GM18873 (cell line): ENCODE measurements around the gene PPP1R9B.

Source experiments
- ATAC-seq: cut with Tn5 transposase; IDR thresholded peaks from one replicate; pipeline ENCODE4 v1.9.1; 2021; ENCODE audit warnings: mild to moderate bottlenecking, moderate library complexity, moderate number of reproducible peaks; ENCODE audit not compliant: unreplicated experiment, low FRiP score

Gene PPP1R9B

GRCh38 chr17:50146230-50146926 lies 4.1 kb downstream of the PPP1R9B start:
- ATAC-seq: no peak

GRCh38 chr17:50145532-50146229 lies 4.8 kb downstream of the PPP1R9B start:
- no peak for ATAC-seq

DNA sequence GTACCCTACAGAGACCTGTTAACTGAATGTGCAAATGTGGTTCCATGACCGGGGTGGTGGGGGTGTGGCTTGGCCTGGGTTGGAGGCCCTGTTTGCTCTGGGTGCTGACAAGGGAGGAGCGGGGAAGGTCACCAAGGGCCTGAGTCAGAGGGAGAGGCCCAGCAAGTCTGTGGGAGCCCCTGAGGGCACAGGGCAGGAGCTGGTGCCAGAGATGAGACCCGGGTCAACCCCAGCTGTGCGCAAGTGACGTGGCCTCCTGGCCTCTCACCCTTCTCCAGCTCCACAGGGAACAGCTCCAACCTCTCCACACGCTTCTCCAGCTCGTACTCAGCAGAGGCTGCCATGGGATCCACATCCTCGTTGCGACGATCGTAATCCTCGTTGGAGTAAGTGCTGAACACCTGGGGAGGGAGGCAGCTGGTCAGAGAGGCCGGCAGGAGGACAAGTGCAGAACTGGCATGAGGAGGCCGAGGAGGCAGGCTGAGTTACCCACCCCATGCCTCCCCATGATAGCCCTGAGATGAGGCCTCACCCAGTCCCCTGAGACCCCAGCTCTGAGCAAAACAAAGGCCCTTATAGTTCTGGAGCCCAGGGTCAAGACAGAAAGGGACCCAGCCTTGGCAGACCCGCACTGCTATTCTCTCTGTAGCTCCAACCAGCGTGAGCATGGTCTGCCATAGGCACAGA lies 5.5 kb downstream of the PPP1R9B start:
- no peak for ATAC-seq

GRCh38 chr17:50144355-50144754 lies 6.1 kb downstream of the PPP1R9B start:
- no peak for ATAC-seq

GRCh38 chr17:50143461-50144176 lies 6.9 kb downstream of the PPP1R9B start:
- no peak for ATAC-seq

DNA sequence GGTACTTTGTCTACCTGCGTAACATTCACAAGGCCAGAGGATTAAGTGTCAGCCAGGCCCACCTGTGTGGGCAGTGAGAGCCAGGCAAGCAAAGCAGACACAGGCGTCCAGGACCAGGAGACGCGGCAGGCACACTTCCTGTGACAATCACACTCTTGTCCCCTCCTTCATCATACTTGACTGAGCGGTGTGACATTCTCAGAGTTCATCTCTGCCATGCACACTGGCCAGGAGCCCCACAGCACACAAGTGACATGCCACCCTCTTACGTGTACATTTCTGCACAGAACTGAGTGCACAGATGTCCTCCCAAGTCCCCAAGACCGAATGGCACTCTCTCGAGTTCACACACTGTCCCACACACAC lies 8.7 kb downstream of the PPP1R9B start:
- no peak for ATAC-seq

DNA sequence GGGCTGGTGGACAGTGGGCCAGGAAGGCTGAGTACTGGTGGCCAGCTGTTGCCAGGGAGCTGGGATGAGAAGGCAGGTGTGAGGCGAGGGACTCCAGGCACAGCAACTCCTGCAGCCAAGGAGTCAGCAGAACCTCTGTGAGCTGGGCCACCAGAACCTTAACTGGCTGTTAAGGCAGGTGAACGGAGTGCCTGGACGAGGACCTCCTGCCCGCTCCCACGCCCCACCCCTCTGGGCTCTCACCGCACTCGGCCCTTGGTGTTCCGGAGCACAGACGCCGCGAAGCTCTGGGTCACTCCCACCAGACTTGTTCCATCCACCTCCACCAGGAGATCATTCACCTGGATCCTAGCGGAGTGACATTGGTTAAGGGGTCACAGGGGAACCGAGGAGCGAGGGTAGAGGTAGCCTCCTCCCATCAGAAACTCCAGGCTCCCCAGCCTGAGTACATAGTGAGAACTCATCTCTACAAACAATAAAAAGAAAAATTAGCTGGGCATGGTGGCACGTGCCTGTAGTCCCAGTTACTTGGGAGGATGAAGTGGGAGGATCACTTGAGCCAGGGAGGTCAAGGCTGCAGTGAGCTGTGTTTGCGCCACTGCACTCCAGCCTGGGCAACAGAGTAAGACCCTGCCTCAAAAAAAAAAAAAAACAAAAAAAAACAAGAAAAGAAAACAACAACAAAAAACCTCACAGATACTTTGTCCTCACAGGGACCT lies 9.3 kb downstream of the PPP1R9B start:
- ATAC-seq: no peak

GRCh38 chr17:50139950-50140885 lies 10.3 kb downstream of the PPP1R9B start:
- peak; percentile 48 for ATAC-seq

- ATAC-seq: no peak
Measured at GRCh38 chr17:50139185-50139783, 11.2 kb downstream of the PPP1R9B start.

GRCh38 chr17:50137042-50137441 lies 13.4 kb downstream of the PPP1R9B start:
- ATAC-seq: no peak

GRCh38 chr17:50136096-50136687 lies 14.3 kb downstream of the PPP1R9B start:
- no peak for ATAC-seq

DNA sequence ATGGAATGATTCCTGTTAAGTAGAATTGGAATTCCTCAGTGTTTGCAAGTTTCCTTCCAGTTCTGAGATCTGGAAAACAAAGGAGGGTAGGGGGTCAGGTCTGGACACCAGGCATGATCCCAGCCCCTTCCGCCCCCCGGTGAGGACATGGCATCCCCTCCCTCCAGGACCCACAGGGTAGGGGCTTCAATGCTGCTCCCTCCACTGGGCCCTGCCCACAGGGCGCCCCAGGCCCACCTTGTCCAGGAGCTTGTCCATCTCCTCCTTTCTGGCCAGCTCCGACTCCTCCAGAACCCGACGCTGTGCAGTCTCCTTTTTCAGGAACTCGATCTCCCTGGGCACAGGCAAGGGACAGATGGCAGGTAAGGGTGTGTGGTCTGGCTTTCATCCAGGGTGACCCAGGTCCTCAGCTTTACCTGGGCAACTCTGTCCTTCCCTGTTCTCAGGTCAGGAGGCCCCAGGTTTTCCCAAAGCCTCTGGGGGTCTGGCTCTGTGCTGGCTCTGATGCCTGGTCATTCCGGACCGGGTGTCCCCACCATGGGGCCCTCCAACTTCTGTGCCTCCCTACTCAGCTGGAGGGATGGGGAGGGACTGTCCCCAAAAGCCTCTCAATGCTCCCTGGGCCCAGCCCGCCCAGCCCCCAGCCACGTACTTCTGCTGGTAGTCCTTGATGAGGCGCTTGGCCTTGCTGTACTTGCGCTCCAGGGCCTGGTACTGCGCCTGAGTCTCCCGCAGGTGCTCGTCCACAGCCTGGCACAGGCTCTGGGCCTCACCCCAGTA lies 15.0 kb downstream of the PPP1R9B start:
- no peak for ATAC-seq

DNA sequence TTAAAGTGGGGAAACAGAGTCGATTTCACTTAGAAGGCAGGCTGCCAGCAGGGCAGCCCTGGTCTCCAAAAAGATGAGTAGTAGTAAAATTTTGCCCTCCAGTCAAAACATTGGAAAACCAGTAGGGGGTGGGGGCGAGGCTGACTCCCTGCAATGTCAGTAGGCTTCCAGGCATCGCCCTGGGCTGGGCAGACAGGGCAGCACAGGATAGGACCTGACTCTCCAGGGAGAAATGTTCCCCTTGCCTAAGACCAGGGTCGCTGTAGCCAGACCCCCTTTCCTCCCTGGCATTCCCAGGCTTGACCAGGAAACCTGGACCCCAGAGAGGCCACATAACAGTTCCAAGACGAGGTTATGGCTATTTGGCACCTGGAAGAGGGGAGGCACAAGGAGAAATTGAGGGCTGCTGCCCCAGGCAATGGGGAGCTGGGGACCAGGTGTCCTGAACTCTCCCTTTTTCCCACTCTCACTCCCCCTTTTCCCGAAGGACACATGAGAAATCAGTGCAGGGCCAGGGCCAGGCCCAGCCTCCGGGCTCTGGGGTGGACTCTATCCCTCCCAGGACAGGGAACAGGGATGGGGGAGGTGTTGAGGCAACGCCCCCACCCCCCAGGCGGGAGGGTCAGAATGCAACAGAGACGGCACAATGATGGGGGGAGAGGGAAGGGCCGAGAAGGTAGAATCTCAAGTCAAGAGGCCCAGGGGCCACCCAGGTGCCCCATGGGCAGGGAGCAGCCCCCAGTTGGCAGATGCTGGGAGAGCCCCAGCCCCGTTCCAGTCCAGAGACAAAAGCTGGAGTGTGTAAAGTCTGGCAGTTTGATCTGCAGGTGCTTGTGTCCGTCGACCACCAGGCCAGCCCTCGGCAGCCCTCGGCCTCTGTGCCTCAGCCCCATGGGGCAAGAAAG lies 16.0 kb downstream of the PPP1R9B start:
- no peak for ATAC-seq

DNA sequence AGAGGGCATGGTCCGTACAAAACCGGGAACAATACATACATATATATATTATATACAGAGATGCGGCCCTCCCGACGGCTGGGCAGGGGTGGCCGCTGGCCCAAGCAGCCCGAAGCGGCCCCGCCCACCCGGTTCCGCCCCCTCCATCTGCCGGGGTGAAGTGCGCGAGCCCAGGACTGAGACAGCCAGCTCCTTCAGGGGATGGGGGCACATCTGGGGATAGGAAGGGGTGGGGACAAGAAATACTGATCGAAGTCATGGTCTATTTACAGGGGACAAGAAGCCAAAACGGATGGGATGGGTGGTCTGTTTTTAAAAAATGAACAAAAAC lies 16.7 kb downstream of the PPP1R9B start:
- ATAC-seq: no peak

DNA sequence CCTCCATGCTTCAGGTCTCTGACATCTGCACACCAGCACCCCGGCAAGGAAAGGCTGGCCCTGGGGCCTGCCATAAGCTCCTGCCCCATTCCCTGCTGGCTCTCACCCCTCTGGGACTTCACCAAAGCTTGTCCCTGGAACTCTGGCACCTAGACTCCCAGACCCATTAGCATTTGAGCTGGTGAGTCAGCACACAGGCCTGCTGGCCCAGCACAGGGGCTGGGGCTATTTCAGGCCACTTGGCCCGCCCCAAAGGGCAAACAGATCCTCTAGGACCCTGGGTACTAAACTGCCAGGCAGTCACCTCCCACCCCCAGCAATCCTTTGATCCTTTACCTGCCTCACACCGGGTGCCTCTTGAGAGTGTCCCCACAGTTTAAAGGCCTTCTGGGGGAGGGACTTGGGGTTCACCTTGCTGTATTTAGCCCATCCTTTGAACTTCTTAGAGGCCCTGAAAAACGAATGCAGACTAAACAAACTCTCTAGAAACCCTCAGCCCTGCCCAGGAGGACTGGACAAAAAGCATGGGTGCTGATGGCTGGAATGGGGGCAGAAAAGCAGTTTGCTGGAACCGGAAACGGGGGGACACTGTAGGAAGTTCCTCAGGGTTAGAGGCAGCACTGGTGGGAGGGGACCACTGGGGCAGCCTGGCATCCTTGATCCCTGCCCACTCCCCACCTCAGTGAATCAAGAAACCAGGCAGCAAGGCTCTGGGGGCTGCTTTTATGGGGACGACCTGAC lies 17.3 kb downstream of the PPP1R9B start:
- ATAC-seq: no peak

- ATAC-seq: no peak
Measured at GRCh38 chr17:50132104-50132794, 18.2 kb downstream of the PPP1R9B start.
